ENCODE measurements around the gene CASZ1.

Gene CASZ1

DNA sequence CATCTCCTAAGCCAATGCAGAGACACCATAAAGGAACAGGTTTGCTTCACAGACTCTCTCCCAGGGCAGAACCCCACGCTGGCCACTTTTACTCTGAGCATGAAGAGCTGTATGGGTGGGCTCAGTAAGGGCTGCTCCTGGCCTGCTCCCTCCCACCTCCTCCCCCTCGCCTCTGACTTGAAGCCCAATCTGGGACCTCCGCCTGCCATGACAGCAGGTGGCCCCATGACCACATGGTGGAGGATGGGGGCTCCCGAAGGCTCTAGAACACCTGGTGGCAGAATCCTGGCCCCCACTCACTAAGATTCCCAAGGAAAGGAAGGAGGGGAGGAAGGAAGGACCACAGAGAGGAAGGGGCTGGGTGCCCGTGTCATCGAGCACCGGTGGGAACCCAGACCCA, 23.7 kb downstream of the CASZ1 start:
- no peak for DNase-seq

DNA sequence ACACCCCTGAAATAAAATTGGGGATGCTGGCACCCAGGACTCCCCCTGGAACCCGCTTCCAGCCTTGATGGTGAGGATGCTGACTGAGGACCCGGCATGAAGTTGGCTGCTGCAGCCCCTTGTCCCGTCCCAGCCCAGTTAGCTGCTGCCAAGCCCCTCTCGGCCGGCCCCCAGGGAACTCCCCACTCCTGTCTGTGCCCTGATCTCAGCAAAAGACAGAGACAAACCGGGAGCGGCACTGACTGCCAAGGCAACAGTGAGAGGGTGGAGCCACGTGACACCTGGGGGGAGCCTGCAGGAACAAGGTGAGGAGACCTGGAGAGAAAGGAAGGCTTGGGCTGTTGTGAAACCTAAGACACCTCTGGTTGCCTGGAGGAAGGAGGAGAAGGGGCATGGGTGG, 24.7 kb downstream of the CASZ1 start:
- DNase-seq, result no peak

DNA sequence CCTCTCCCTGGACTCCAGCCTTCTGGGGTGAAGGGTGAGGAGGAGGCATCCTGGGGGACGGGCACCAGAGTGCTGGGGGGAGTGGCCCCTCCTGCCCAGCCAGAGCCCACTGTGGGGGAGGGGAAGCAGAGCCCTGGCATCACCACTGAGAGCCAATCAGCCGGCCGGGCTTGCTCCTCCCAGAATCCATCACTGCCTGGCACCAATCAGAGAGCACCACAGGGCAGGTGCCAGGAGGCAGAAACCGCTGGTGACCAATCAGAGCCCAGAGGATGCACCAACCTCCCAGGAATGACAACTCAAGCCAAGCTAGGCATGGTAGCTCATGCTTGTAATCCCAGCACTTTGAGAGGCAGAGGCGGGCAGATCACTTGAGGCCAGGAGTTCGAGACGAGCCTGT, 27.9 kb downstream of the CASZ1 start:
- no peak for DNase-seq

DNA sequence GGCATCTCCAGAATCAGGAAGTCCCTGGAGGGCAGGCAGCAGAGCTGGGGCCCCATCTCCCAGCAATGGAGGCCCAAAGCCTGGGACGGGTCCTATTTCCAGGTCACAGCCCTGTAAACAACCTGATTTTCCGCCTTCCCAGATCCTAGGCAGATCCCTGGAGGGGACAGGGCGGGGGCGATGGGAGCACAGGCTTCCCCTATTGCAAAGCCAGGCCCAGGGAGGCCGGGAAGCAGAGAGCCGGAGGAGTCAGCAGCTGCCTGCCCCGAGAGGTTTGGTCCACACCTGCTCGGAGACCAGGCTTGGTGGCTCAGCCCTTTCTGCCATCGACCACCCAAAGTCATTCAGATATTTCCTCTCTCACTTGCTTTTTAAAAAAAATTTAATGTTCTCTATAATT, 29.2 kb downstream of the CASZ1 start:
- no peak for DNase-seq

DNA sequence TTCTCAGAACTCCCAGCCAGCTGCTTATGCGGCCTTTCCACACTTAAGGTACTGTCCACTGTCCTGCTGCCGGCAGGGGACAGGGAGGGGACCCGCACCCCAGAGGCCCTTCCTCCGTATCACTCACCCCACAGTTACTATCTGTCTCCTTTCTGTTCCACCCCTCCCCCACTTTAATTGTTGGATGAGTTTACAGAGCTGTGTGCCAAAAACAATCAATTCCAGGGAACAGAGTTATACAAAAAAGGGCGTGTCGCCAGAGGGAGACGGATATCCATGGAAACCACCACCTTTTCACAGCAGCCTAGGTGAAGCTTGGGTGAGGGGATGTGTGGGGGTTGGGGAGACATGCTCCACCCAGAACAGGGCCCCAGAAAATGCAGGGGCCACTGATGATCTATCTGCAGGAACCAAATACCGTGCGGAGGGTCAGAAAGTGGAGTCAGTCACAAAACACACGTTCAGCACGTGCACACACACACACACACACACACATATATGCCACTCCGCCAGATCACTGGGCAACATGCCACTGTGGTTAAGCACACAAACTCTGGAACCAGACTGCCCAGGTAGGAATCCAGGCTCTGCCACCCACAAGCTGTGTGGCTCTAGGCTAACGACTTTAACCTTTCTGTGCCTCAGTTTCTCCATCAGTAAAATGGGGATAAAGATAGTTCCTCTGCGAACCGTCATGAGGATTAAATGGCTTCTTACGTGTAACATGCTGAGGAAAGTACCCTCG, 30.5 kb downstream of the CASZ1 start:
- no peak for DNase-seq

DNA sequence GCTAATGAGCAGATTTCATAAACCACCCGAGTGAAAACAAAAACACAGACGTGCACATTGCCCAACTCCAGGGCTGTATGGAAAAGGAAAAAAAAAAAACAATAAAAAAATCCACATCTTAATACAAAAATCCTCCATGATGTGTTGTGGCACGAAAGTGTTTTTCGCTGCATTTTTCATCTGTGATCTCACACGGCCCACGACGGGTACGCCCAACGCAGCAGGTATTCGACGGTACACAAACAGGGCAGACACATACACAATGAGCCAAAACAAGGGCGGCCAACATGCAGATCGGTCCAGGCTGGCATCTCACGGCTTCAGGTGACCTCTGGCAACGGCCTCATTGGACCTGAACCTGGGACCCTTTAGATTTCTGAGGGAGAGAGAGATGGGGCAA, 31.1 kb downstream of the CASZ1 start:
- no peak for DNase-seq

DNA sequence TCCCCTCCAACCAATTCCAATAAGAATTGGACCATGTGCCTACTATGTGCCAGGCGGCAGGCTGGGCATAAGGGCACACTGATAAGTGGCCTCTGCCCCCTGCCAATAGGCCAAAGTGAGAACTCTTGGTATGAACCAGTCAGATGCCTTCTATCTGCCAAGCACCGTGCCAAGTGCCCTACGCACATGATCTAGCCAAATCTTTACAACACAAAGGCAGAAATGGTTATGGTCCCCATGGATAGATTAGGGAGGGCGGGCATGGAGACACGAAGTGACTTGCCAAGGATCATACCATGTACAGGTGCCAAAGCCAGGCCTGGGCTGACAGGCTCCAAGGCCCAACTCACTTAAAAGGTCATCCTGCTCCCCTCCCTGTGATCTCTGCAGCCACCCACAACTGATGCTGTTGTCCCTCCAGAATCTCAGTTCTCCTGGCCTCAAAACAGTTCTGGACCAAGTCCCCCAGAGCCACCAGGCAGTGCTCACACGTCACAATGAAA, 32.1 kb downstream of the CASZ1 start:
- no peak for DNase-seq

DNA sequence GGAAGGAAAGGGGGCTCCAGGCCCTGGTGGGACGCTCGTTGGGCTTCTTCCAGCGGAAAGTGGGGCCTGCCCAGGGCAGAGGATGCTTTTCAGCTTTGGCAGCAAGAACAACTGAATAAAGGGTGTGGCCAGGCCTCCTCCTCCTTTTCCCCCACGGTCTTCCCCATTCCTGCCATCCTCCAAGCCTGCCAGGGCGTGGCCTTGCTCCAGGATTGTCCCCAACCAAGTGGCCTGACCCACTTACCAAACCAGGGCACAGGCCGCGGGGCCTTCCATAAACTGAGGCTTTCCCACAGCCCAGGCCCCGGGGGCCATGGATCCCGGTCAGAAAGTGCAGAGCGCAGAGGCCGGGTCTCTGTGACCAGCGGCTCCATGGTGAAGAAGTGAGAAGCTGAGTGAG, 33.6 kb downstream of the CASZ1 start:
- no peak for DNase-seq

DNA sequence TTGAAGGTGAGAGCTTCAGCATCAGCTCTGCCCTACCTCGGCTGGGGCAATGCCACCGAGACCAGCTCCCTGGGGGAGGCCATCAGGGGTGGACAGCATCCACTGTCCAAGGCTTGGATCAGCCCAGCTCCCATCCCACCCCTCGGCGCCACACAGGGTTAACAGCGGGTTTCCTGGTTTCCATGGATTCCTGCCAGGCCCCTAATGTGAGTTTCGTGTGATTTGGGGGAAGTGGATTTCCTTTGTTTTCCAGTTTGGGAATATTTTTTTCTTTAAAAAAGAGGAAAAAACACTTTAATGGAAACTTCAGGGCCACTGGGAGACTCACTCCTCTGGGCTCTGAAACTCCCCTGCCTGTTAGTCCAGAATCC, 34.3 kb downstream of the CASZ1 start:
- no peak for DNase-seq

DNA sequence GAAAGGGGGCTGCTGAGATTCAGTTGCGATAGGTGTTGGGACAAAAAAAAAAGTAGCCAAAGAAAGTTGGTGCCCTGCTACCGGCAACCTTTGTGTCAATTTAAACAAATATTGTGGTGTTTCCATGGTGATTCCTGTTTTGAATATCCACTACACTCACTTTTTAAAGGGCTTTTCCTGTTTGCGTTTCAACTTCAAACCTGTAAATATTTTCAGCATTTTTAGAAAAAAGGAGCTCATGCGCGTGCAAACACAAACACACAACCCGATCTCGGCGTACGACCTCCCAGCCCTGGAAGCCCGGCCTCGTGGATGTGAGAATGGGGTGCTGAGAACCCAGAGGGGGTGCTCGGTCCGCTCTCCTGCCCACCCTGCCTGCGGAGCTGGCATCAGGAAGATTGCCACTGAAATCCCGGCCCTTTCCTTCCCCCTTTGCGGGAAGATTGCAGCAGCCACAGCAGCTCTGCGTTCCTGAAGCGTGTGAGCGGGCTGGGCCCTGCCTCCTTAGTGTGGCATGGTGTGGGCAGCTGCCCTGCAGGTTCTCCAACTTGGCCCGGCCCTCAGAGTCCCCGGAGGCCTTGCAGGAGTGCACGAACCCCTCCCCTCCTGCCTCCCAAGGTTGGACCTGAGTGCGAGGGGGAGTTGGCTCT, 34.8 kb downstream of the CASZ1 start:
- DNase-seq, result no peak

DNA sequence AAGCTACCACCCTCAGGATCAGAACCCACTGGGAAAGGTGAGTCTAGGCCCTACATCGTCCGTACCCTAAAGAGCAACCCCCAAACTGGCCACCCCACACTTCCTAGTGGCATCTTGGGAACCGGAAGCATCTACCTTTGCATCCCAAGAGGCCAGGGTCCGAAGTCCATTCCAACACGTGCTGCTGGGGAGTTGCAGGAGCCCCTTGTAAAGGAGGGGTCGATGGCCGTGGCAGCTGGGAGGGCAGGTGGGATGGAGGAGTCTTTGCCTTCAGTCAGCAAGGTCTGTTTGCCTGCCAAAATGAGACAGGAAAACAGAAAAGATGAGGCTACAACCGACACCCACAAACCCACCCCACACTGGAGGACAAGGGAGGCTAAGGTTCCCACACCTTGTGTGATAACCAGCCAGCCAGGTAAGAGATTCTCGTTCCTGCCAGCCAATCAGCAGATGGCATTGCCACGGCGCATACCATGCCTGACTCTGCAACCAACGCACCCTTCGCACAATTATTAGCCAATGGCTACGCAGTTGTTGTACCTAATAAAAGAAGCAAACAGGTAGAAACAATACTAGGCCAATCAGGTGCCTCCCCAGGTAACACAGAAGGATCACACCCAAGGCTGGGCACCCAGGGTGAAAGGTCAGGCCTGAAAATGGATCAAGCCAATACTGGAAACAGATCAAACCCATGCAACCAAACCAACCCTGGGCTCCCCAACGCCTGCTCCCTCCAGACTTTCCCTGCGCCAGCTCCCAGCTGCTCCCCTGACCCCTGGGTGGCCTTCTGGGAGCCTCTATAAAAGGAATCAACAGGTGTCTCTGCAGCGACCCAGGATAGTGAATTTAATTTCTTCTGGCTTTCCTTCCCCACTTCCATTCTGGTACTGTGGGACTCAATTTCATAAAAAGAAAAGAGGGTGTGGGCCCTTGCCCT, 35.6 kb downstream of the CASZ1 start:
- no peak for DNase-seq

DNA sequence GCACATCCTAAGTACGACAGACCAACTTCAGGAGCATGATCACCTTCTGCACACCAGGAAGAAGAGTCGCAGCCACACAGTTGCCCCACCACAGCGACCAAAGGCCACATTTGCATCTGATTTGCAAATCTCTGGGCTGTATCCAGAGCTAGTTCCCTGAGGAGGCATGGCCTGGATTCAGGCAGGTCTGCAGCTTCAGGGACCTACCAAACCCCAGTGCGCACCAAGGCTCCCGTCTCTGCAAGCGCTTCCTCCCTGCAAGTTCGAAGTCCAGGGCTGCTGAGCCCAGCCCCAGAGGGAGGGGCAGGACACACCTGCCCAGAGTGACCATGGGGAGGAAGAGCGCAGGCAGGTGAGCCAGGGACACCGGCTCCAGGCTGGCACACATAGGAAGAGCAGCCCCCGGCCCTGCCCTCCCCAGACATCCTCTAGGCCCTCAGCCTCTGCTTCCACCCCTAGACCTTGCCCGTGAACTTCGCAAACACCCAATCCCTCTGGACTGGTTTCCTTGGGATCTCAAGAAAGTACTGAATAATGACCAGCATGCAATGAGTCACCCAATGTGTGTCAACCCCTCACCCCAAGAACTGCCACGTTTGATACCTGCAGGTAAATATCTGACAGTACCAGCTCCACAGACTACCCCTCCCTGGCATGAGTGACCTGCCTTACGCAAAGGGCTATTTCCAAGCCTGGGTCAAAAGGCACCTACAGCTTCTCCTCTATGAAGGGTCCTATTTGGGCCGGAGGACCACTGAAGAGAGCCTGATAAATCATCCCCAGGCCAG, 36.8 kb downstream of the CASZ1 start:
- DNase-seq, result no peak

DNA sequence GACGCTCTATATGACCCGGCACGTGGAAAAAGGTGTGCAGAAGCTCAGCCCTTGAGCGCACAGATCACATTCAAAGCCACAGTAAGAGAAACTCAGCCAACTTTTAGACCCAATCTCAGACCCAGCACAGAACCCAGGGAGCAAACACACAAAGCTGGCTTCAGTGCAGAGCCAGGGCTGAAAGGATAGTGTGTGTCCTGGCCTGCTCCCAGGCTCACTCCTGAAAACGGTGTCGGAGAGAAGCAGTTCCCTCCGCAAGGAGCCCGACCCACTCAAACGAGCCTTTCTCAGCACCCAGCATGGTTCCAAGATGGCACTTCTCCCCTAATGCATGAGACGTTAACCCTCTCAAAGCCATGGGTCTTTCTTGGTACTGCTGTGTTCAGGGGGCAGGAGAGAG, 39.6 kb downstream of the CASZ1 start:
- DNase-seq, result no peak

DNA sequence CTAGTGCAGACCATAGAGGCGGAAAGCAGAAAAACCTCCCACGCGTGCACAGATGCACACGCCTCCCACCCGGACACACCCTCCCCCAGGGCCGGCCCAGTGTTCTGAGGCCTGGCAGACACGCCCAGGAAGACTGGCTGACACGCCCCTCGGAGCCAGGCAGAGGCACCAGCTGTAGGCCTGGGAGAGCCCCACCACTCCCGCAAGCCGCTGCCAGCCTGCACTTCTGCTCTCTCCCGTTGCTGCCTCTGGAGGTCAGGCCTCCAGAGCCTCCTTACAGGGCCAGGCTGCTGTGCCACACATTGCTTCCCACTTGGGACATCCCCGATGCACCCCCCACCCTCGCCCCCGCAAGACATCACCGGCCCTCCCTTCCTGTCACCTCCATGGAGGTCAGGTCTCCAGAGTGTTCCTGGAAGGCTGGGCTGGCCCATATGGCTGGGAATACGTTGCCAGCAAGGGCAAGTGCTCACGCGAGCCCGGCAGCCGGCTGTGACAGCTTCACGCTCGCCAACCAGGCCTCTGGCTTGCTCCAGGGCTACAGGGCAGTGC, 40.4 kb downstream of the CASZ1 start:
- no peak for DNase-seq

DNA sequence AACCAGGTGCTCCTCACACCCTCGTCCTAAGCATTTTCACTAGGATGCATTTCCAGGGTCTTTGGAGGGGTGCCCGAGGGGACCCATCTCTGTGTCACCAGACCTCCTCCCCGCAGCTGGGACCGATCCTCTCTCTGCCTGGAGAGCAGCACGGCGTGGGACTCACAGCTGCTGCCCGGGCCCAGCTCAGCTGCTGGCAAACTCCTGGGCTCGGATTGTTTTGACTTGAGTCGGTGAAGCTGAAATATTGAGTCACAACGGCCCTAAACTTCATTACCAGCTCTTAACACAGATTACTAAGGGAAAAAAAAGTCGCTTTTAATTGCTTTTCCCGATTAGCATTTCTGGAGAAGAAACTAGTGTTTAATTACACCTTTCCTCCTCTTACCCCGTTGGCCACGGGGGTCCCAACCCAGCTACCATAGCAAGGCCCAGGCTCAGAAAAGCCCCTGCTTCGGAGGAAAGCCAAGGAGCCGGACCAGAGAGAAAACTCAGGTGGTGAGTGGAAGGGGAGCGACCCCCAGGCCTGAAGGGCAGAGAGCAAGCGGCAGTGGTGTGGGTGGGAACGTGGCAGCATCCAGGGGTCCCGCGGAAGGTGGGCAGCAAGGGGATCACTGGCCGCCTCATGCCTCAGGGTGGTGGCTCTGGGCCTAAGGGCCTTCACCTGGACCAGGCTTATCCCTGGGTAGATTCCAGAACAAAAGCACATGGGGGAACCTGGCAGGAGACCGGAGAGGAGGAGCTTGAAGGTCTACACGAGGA, 41.7 kb downstream of the CASZ1 start:
- DNase-seq, result no peak

DNA sequence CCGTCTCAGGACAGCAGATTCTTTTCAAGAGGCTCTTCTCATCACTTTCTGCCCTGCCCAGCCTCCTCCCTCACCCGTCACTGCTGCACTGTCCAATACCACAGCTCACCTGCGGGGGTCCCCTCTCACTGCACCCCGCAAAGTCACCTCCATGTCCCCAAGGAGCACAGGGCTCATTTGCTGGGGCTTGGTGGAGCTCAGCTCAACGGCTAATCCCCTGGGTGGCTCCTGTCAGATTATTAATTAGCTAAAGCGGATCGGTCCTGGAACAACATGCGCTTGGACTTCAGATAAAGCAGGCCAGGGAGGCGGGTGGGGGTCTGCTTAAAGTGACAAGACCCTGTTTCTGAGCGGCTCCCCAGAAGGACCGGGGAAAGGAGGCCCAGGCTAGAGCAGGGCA, 43.1 kb downstream of the CASZ1 start:
- no peak for DNase-seq

DNA sequence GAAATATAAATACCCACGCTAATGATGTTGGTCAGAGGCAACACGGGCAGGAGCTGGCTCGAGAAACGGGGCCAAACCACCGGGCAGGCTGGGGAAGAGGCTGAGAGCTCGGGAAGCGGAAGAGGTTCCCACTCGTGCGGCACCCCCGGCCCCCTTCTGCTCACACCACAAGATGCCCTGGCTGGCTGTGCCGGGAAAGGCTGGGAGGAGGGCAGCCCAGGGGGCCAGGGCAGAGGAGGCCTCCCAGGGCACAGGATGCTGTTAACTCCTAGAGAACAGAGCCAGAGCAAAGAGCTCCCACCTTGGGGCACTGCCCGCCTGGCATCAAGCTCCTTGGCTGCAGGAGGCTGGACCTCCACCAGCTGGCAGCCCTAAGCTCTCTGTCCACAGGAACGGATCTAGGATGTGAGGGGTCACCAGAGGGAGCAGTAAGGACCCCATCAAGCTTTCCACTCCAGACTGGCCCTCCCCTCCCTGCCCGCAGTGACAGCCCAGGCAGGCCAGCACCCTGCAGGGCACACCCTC, 44.8 kb downstream of the CASZ1 start:
- no peak for DNase-seq

DNA sequence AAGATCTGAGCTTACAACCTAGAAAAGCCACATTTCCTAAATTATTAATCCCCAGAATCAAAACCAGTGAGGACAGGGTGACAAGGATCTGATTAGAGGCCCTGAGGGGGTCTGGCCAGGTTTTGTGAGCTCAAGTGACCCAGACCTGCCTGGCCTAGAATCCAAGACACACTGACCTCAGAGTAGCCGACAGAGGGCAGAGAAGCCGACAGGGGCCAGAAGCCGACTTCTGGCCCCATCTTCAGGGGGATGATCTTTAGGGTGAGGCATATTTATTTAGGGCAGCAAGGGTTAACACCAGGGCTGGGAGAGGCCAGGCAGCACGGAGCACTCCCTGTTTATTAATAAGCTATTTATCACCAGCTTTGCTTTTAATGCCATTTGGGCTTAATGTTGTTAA, 45.3 kb downstream of the CASZ1 start:
- no peak for DNase-seq

DNA sequence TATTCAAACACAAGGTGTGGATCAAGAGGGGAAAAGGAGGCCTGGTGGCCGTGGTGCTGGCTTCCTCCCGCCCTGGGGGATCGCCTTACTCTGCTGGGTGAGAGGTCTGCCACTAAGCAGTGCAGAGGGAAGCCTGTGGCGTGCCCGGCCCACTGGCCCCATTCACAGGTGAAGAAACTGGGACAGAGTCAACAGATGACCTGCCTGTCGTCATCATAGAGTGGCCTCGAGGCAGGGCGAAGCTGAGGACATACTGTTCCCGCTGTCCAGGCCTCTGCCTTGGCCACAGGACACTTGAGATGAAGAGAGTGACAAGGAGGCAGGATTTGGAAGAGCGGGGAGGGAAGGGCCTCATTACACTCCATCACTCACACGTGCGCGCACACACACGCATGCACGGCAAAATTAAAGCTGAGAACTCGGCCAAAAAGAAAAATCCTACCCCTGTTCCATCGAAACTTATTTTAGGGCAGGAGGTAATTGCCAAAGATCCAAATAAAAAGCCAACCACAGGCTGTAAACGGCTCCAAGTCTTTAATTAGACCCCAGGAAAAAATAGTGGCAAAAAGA, 50.5 kb downstream of the CASZ1 start:
- no peak for DNase-seq

DNA sequence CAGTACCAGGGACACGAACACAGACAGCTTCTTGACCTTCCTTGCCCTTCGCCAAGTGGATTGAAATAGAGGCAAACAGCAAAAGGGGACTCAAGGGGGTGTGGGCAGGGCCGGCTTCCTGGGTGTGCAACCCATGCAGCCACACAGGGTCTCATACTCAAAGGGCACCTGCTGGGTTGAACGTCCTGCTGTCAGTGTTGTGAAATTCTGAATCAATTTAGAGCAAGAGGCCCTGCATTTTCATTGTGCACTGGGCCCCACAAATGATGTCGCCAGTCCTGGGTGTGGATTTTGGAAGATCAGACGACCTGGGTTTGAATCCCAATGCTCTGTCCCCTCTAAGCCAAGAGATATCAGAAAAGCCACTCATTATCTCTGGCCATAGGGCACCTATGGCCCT, 51.1 kb downstream of the CASZ1 start:
- no peak for DNase-seq

DNA sequence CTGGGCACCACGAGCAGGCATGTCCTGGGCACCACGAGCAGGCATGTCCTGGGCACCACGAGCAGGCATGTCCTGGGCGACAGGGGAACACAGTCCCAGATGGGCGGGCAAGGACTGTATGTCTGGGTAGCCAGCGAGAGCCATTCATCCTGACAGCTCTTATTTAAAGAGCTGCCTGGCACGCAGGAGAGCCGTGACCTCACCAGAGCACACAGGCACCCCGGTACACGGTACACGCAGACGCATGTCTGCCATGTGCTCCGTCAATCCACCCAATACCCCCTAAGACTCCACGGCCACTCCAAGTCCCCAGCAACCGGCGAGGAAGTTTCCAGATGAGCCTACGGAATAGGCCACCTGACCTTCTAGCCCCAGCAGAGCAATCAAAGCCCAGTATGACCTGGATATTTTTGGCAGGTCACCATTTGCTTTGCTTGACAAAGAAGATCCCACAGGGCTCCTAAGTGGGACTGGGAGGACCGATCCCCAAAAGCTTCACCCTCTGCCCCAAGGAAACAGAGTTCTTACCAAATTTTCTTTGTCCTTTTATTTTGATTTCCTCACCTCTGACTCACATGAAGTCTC, 51.7 kb downstream of the CASZ1 start:
- DNase-seq, result no peak

Data from SW 1271 (cell line).